OCI-LY7 (cell line): ENCODE results near the gene DPH1. TPM values are rescaled to one million over a fixed set of nuclear protein-coding genes. Genes with fewer than 3 reads are reported as not detected.

ENCODE experiments used
- BruUV-seq: library from RNA; stranded (reverse); fragments of 400-500 nt; replicated peaks from 2 replicates; lab custom pipeline; 2021; lab: Mats Ljungman, UMichigan
- CTCF ChIA-PET: fragments of 300-600 bp; sonication (Branson Sonifier 250); formaldehyde crosslinking; loops from one replicate; lab custom pipeline; 2022; ENCODE audit warnings: antibody characterized with exemption; ENCODE audit not compliant: unreplicated experiment; lab: Charles Lee
- POLR2A ChIA-PET: fragments of 300-600 bp; sonication (Branson Sonifier 250); formaldehyde crosslinking; loops from one replicate; lab custom pipeline; 2022; ENCODE audit warnings: antibody characterized with exemption; lab: Charles Lee
- DNase-seq: peaks from one replicate; pipeline ENCODE4 v3.0.0-alpha.2; 2015; ENCODE audit warnings: low spot score
- H2AFZ ChIP-seq: fragments of 200-600 bp; sonication (generic), shearing (Covaris generic); 2 replicates; pipeline ENCODE4 v1.6.1; 2014; ENCODE audit warnings: mild to moderate bottlenecking, antibody characterized with exemption, low read length, moderate library complexity
- H3K27ac ChIP-seq: fragments of 200-600 bp; sonication (generic); 2 replicates; pipeline ENCODE4 v1.5.1; 2014; ENCODE audit warnings: mixed run types, low read depth, mild to moderate bottlenecking, moderate library complexity, low read length, inconsistent platforms; ENCODE audit not compliant: poor library complexity, severe bottlenecking
- H3K36me3 ChIP-seq: fragments of 200-600 bp; sonication (generic); 2 replicates; pipeline ENCODE4 v1.6.1; 2014; ENCODE audit warnings: mild to moderate bottlenecking, antibody characterized with exemption, low read length, moderate library complexity, mixed read lengths; ENCODE audit not compliant: insufficient read depth
- H3K4me1 ChIP-seq: fragments of 200-600 bp; sonication (generic); 2 replicates; pipeline ENCODE4 v1.5.1; 2014; ENCODE audit warnings: mild to moderate bottlenecking, low read length; ENCODE audit not compliant: insufficient read depth, poor library complexity, severe bottlenecking
- H3K4me2 ChIP-seq: fragments of 200-600 bp; sonication (generic); 2 replicates; pipeline ENCODE4 v1.6.1; 2014; ENCODE audit warnings: mild to moderate bottlenecking, low read length
- H3K4me3 ChIP-seq: fragments of 200-600 bp; sonication (generic); 2 replicates; pipeline ENCODE4 v1.5.1; 2014; ENCODE audit warnings: mild to moderate bottlenecking, low read depth, low read length; ENCODE audit not compliant: poor library complexity, severe bottlenecking
- H3K79me2 ChIP-seq: fragments of 200-600 bp; sonication (generic); 2 replicates; pipeline ENCODE4 v1.6.1; 2016; ENCODE audit warnings: low read depth, mild to moderate bottlenecking, low read length, moderate library complexity, mixed read lengths; ENCODE audit not compliant: insufficient read depth
- H3K9me2 ChIP-seq: fragments of 200-600 bp; sonication (generic); 2 replicates; pipeline ENCODE4 v1.6.1; 2016; ENCODE audit warnings: mild to moderate bottlenecking, low read length, mixed read lengths; ENCODE audit not compliant: insufficient read depth
- H3K9me3 ChIP-seq: fragments of 200-600 bp; sonication (generic); 2 replicates; pipeline ENCODE4 v1.6.1; 2014; ENCODE audit warnings: mild to moderate bottlenecking, mixed run types, low read length, mixed read lengths
- H4K20me1 ChIP-seq: fragments of 200-600 bp; sonication (generic); 2 replicates; pipeline ENCODE4 v1.6.1; 2014; ENCODE audit warnings: mild to moderate bottlenecking, antibody characterized with exemption, low read length, moderate library complexity, mixed read lengths; ENCODE audit not compliant: insufficient read depth
- CTCF ChIP-seq: fragments of 200-600 bp; sonication (generic); conservative IDR thresholded peaks from 2 replicates; pipeline ENCODE4 v1.5.1; 2014; ENCODE audit warnings: mild to moderate bottlenecking, antibody characterized with exemption, low read length, moderate library complexity, mixed read lengths
- EZH2phosphoT487 ChIP-seq: fragments of 200-600 bp; sonication (generic); IDR thresholded peaks from 2 replicates; pipeline ENCODE4 v1.6.1; 2018; ENCODE audit warnings: low read depth, borderline replicate concordance, mild to moderate bottlenecking, mixed run types, antibody characterized with exemption, low read length, moderate library complexity, mixed read lengths
- intact Hi-C: fragments of 100-400 bp; cut with micrococcal nuclease; formaldehyde crosslinking; loops from one replicate; pipeline ENCODE4 v1.10.0; 2022; ENCODE audit not compliant: unreplicated experiment
- total RNA-seq, 2 experiments: library from RNA; depleted of rRNA in 1 of 2; stranded (reverse); fragments of >200 nt in 1 of 2; shearing (Covaris generic) in 1 of 2; gene quantifications; 2 replicates each; pipeline ENCODE4 v1.2.3, GENCODE V29; 2014 to 2022

The DPH1 gene
- total RNA-seq, 2 experiments from 2014 or later: 26.5 to 35.1 TPM

DNA sequence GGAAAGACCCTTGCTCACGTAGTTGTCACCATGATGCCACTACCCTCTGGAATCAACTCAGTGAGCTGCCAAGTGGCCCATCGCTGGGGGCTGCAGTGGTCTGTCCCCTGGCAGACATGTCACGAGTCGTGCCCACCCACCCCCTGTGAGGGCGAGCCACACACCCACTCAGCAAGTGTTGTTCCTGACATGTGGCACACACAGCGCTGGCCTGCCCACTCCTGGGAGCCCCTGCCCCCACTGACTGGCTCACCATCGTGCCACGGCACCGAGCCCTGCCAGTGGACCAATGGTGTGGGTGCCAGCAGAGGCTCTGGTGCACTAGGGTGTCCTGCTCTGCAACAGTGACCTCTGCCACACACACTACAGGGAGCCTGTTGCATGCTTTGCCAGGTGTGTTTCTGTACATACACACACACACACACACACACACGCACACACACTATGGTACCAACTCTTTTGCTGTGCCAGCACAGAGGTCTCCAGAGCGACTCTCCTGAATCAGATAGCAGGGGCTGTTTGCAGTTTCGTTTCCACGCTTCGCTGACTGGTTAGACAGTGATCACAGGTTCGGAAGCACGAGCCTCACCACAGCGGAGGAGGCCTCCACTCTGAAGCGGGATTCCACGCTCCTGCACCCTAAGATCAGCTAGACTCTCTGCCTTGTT, 12.5 kb upstream of the DPH1 start:
- DNase-seq: peak; percentile 45
- ChIA-PET CTCF (no interaction called here), POLR2A (interaction anchor here (0.6 kb wide), 1 partner anchor 285 kb away, joined by 3 read pairs; no protein-coding TSS in a partner anchor)
- Histone ChIP-seq H4K20me1 (no peaks in the 10 kb centered on the region), H3K4me2 (peak overlapping the region; percentile 13; the same call in 1 of the 2 replicates), H3K27ac (no peak overlapping the region), H2AFZ (no peak overlapping the region), H3K79me2 (no peaks in the 10 kb centered on the region), H3K4me3 (no peak overlapping the region), H3K4me1 (peaks cover 5% of the 10 kb centered on the region), H3K36me3 (no peaks in the 10 kb centered on the region), H3K9me2 (no peaks in the 10 kb centered on the region), H3K9me3 (no peaks in the 10 kb centered on the region)
- no peak for TF ChIP-seq CTCF
- no peak for TF ChIP-seq EZH2phosphoT487
- intact Hi-C loops: no loop called here
- BruUV-seq: no TSS peak

DNA sequence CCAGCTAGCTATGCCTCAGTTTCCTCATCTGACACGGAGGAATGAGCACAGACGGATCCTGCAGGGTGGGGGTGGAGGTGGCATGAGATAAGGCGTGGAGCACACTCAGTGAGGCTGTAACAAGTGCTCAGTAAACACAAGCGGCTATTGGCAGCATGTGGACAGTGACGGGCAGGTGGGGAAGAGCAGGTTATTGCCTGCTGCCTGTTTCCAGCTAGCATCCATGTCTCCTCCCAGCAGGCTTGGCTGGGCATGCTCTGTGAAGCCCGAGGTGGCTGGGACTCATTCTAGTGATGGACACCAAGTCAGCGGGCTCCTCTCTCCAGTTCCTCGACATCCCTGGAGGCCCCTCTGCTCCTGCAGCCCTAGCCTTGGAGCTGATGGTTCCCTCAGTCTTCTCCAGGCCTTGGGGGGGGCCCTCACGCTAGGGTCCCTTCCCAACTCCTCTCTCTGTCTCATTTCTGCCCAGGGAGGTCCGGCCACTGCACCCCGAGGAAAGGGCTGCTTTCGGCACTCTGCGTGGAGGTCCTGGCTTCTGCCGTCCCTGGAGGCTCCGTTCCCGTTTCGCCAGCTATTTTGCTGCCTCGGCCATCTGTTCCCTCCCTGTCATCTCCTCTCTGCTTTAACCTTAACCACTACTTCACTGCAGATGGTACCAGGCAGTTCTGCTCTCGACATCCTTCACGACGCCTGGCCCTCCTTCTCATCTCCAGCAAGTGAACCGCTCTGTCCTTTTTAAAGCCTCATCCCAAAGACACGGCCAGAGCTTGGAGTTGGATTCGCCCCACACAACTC, 11.0 kb upstream of the DPH1 start:
- ChIA-PET CTCF (no interaction called here), POLR2A (no interaction called here)
- Histone ChIP-seq H3K9me3 (no peaks in the 10 kb centered on the region), H3K9me2 (no peaks in the 10 kb centered on the region), H3K4me1 (peaks cover 5% of the 10 kb centered on the region), H3K36me3 (no peaks in the 10 kb centered on the region), H3K4me3 (no peak overlapping the region), H3K79me2 (no peaks in the 10 kb centered on the region), H2AFZ (no peak overlapping the region), H3K27ac (no peak overlapping the region), H3K4me2 (no peak overlapping the region), H4K20me1 (no peaks in the 10 kb centered on the region)
- DNase-seq: no peak
- intact Hi-C loops: no loop called here
- BruUV-seq: no TSS peak
- no peak for TF ChIP-seq CTCF
- no peak for TF ChIP-seq EZH2phosphoT487

- TF ChIP-seq CTCF: no peak
- no peak for TF ChIP-seq EZH2phosphoT487
- Histone ChIP-seq H2AFZ (no peak overlapping the region), H3K9me2 (no peaks in the 10 kb centered on the region), H3K79me2 (no peaks in the 10 kb centered on the region), H3K4me1 (peaks cover 5% of the 10 kb centered on the region), H4K20me1 (no peaks in the 10 kb centered on the region), H3K4me3 (no peak overlapping the region), H3K9me3 (no peaks in the 10 kb centered on the region), H3K36me3 (no peaks in the 10 kb centered on the region), H3K27ac (no peak overlapping the region), H3K4me2 (no peak overlapping the region)
- DNase-seq: no peak
- no TSS peak for BruUV-seq
- intact Hi-C loops: no loop called here
- ChIA-PET CTCF (no interaction called here), POLR2A (interaction anchor here (0.5 kb wide), 1 partner anchor 259 kb away, joined by 3 read pairs; no protein-coding TSS in a partner anchor)
Measured at GRCh38 chr17:2019723-2020122, 10.2 kb upstream of the DPH1 start.
